Ramos (cell line): ENCODE data around the gene PACS2.

Experiments used
- in situ Hi-C: fragments of 300-500 bp; cut with MboI; formaldehyde crosslinking; loops from one replicate; pipeline ENCODE4 v1.14.3; 2022; ENCODE audit warnings: low sequenced_read_pairs; ENCODE audit not compliant: unreplicated experiment

The PACS2 gene

GRCh38 chr14:105313381-105314286, 914 bp upstream of the PACS2 start:
- in situ Hi-C loops: no loop called here

GRCh38 chr14:105315211-105315721, 718 bp downstream of the PACS2 start:
- in situ Hi-C loops: no loop called here

GRCh38 chr14:105315941-105316576, 1.5 kb downstream of the PACS2 start:
- in situ Hi-C loops: no loop called here

- in situ Hi-C loops: no loop called here
Measured at GRCh38 chr14:105316577-105316941, 2.0 kb downstream of the PACS2 start.

GRCh38 chr14:105316968-105317510, 2.5 kb downstream of the PACS2 start:
- in situ Hi-C loops: no loop called here

GRCh38 chr14:105317546-105317945, 3.0 kb downstream of the PACS2 start:
- in situ Hi-C loops: no loop called here

GRCh38 chr14:105322791-105323556, 8.4 kb downstream of the PACS2 start:
- in situ Hi-C loops: no loop called here

GRCh38 chr14:105323663-105324062, 9.1 kb downstream of the PACS2 start:
- in situ Hi-C loops: no loop called here

- in situ Hi-C loops: no loop called here
Measured at GRCh38 chr14:105324080-105324778, 9.7 kb downstream of the PACS2 start.

- in situ Hi-C loops: loop anchor here (25.0 kb wide), 1 partner anchor 113 kb away; no protein-coding TSS in a partner anchor
Measured at GRCh38 chr14:105324871-105325270, 10.3 kb downstream of the PACS2 start.

- in situ Hi-C loops: loop anchor here (25.0 kb wide), 1 partner anchor 113 kb away; no protein-coding TSS in a partner anchor
Measured at GRCh38 chr14:105325303-105325702, 10.8 kb downstream of the PACS2 start.

GRCh38 chr14:105325716-105326567, 11.4 kb downstream of the PACS2 start:
- in situ Hi-C loops: loop anchor here (25.0 kb wide), 1 partner anchor 114 kb away; no protein-coding TSS in a partner anchor

- in situ Hi-C loops: loop anchor here (25.0 kb wide), 1 partner anchor 114 kb away; no protein-coding TSS in a partner anchor
Measured at GRCh38 chr14:105326568-105326867, 12.0 kb downstream of the PACS2 start.

- in situ Hi-C loops: loop anchor here (25.0 kb wide), 1 partner anchor 115 kb away; no protein-coding TSS in a partner anchor
Measured at GRCh38 chr14:105326891-105327694, 12.5 kb downstream of the PACS2 start.

- in situ Hi-C loops: loop anchor here (25.0 kb wide), 1 partner anchor 115 kb away; no protein-coding TSS in a partner anchor
Measured at GRCh38 chr14:105327695-105328045, 13.1 kb downstream of the PACS2 start.

- in situ Hi-C loops: loop anchor here (25.0 kb wide), 1 partner anchor 116 kb away; no protein-coding TSS in a partner anchor
Measured at GRCh38 chr14:105328070-105328677, 13.6 kb downstream of the PACS2 start.

GRCh38 chr14:105328678-105329390, 14.3 kb downstream of the PACS2 start:
- in situ Hi-C loops: loop anchor here (25.0 kb wide), 1 partner anchor 117 kb away; no protein-coding TSS in a partner anchor
